ENCODE results near the gene ZBTB12. TPM values are rescaled to one million over a fixed set of nuclear protein-coding genes. Genes with fewer than 3 reads are reported as not detected.

ZBTB12 gene
- total and polyA plus RNA-seq, 9 of the 15 experiments (the other 6 are each of a cell fraction or from before 2014, with no cell fraction given), result 0.03 to 12.4 (median 5.8) TPM; not detected in 1

- H3K4me2 ChIP-seq (ENCODE audit: insufficient read depth, low read length), result peak overlapping the region; percentile 83
- H3K4me1 ChIP-seq (replicated peaks in 1 of 2; ENCODE audit: control insufficient read depth in 2 of 2, insufficient read depth in 2 of 2, low read length in 2 of 2), result peaks cover 25 to 31% of the 10 kb centered on the region in 2 experiments; a peak in 4 of 5 replicates
- no peak for ATAC-seq
- in situ Hi-C loops (cut with MboI), result no loop called here
- peak overlapping the region; percentile 65 to 99 for H3K9ac ChIP-seq (ENCODE audit: insufficient read depth in 1 of 2, low read depth in 2 of 2, low read length in 2 of 2)
- intact Hi-C loops (cut with micrococcal nuclease), result no loop called here
- POLR2A ChIA-PET, result interaction anchor here (0.9 to 1.0 kb wide), 3 partner anchors 22 to 62 kb away, joined by 3 to 5 read pairs (median 4); no protein-coding TSS in a partner anchor
- no peaks in the 10 kb centered on the region for H3K9me1 ChIP-seq (ENCODE audit: control insufficient read depth, insufficient read depth, low read length)
- peak overlapping the region; percentile 68 for H3K4me3 ChIP-seq
- no peaks in the 10 kb centered on the region for H3K9me3 ChIP-seq (replicated peaks; ENCODE audit: control insufficient read depth, insufficient read depth, low read depth, low read length)
- peak overlapping the region; percentile 60 for H3K27ac ChIP-seq (ENCODE audit: extremely low read depth, low read depth, low read length)
- TF ChIP-seq, protein P1, sequence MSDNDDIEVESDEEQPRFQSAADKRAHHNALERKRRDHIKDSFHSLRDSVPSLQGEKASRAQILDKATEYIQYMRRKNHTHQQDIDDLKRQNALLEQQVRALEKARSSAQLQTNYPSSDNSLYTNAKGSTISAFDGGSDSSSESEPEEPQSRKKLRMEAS (CRISPR knock-in tag; IDR thresholded peaks at IDR 0.05), result peak; percentile 35; the same call in 1 of the 2 replicates
- TF ChIP-seq MTA3 (IDR thresholded peaks at IDR 0.05; ENCODE audit: borderline replicate concordance), result no peak
- no peak for TF ChIP-seq ZNF274 (IDR thresholded peaks at IDR 0.05; ENCODE audit: borderline replicate concordance, low read depth, low read length)
- TF ChIP-seq, protein P2, sequence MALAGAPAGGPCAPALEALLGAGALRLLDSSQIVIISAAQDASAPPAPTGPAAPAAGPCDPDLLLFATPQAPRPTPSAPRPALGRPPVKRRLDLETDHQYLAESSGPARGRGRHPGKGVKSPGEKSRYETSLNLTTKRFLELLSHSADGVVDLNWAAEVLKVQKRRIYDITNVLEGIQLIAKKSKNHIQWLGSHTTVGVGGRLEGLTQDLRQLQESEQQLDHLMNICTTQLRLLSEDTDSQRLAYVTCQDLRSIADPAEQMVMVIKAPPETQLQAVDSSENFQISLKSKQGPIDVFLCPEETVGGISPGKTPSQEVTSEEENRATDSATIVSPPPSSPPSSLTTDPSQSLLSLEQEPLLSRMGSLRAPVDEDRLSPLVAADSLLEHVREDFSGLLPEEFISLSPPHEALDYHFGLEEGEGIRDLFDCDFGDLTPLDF (CRISPR knock-in tag; IDR thresholded peaks at IDR 0.05), result 0 out of 2 replicates have a peak, but pooled peaks have one; percentile 13
- TF ChIP-seq TCF15 (CRISPR knock-in tag; IDR thresholded peaks at IDR 0.05), result 0 out of 2 replicates have a peak, but pooled peaks have one; percentile 26
- TF ChIP-seq FOXP1 (CRISPR knock-in tag; IDR thresholded peaks at IDR 0.05), result 0 out of 2 replicates have a peak, but pooled peaks have one; percentile 35
- TF ChIP-seq E2F3 (CRISPR knock-in tag; IDR thresholded peaks at IDR 0.05), result 0 out of 2 replicates have a peak, but pooled peaks have one; percentile 6
- 0 out of 2 replicates have a peak, but pooled peaks have one; percentile 18 for TF ChIP-seq DPF2 (IDR thresholded peaks at IDR 0.05)
- H2AFZ ChIP-seq (ENCODE audit: low read depth, low read length), result peak overlapping the region; percentile 37; the same call in 1 of the 2 replicates
- no peak for FAIRE-seq
- CTCF ChIA-PET (ENCODE audit: low intra/inter-chr PET ratio), result no interaction called here
- no TSS peak for BruUV-seq (replicated peaks)
- no peak for DNase-seq (ENCODE audit: extremely low read depth in 1 of 4, low spot score in 3 of 4)
- H4K20me1 ChIP-seq (replicated peaks; ENCODE audit: control insufficient read depth, insufficient read depth, low read length), result peaks cover 3% of the 10 kb centered on the region; the same call in 1 of the 2 replicates
- WGBS (ENCODE audit: insufficient coverage, low coverage, missing lambda C conversion rate), result 19% methylated on average over 4 of the region's 4 CpGs
- H3K27me3 ChIP-seq (ENCODE audit: control insufficient read depth in 2 of 2, insufficient read depth in 2 of 2, low read length in 2 of 2), result no peaks in the 10 kb centered on the region
- peaks cover 56% of the 10 kb centered on the region for H3K36me3 ChIP-seq (ENCODE audit: control insufficient read depth, insufficient read depth, low read length)
- H3K79me2 ChIP-seq (ENCODE audit: control insufficient read depth, insufficient read depth, low read length), result peaks cover 49% of the 10 kb centered on the region
Observed at GRCh38 chr6:31896493-31896855, 5.4 kb downstream of the ZBTB12 start.
